Loucy (cell line): ENCODE results near the gene FBXW8.

Experiments used
- EZH2phosphoT487 ChIP-seq: fragments of 200-600 bp; IDR thresholded peaks from 2 replicates; pipeline ENCODE4 v1.6.1; 2018; ENCODE audit warnings: antibody characterized with exemption, mild to moderate bottlenecking, moderate library complexity, borderline replicate concordance
- TF ChIP-seq, protein P1 (sequence below): fragments of 200-600 bp; sonication (generic); conservative IDR thresholded peaks from 2 replicates; pipeline ENCODE4 v1.5.1; 2014; ENCODE audit warnings: mild to moderate bottlenecking, antibody characterized with exemption, low read length

DNA sequence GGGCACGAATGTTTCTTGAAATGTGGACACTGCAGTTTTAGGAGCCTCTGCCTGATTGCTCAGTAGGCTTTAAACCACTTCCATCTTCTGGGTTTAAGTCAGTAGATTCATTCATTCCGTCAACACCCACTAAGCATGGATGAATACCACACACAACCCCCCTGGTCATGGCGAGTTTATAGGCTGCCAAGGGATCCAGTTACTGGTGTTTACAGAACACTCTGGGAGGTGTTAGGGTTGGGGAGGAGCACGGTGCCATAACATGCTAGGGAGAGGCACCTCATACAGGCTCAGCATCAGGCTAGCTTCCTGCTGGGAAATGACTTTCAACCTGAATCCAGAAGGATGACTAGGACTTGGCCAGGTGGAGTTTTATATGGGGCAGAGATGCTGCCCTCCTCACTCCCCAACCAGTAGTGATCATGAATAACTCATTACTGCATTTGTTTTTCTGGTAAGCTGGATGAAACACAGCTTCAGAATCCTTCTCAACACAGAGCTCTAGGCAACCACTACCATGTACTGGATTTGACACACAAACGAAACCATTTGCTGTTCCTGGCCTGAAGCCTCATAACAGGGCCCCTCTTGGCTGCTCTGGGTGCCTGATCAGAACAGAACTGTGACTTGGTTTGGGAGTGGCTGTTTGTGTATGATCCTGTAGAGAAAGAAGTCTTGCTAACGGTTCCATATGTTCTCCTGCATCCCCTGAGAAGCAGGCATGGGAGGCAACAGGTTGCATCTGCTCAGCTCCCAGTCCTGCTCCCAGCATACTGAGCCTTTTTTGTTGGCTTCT, 47.9 kb downstream of the FBXW8 start:
- TF ChIP-seq, protein P1, sequence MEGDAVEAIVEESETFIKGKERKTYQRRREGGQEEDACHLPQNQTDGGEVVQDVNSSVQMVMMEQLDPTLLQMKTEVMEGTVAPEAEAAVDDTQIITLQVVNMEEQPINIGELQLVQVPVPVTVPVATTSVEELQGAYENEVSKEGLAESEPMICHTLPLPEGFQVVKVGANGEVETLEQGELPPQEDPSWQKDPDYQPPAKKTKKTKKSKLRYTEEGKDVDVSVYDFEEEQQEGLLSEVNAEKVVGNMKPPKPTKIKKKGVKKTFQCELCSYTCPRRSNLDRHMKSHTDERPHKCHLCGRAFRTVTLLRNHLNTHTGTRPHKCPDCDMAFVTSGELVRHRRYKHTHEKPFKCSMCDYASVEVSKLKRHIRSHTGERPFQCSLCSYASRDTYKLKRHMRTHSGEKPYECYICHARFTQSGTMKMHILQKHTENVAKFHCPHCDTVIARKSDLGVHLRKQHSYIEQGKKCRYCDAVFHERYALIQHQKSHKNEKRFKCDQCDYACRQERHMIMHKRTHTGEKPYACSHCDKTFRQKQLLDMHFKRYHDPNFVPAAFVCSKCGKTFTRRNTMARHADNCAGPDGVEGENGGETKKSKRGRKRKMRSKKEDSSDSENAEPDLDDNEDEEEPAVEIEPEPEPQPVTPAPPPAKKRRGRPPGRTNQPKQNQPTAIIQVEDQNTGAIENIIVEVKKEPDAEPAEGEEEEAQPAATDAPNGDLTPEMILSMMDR = no peak
- TF ChIP-seq EZH2phosphoT487 = no peak
